ENCODE measurements around the gene NHERF1. TPM values are rescaled to one million over a fixed set of nuclear protein-coding genes. Genes with fewer than 3 reads are reported as not detected.

Gene NHERF1
- total and polyA plus RNA-seq, 2 of the 4 experiments (the other 2 are of a cell fraction), result 3.8 to 11.8 TPM

- DNase-seq (no peak), ATAC-seq (ENCODE audit: low read depth) (no peak)
- intact Hi-C loops (cut with micrococcal nuclease) (no loop called here), dilution Hi-C loops (cut with HindIII; ENCODE audit: low sequenced_read_pairs, unreplicated experiment) (no loop called here), in situ Hi-C loops (cut with MboI; ENCODE audit: low sequenced_read_pairs) (no loop called here)
- Histone ChIP-seq H2BK20ac (ENCODE audit: low read depth, low read length) (no peak overlapping the region), H2BK15ac (ENCODE audit: low read depth, low read length) (no peak overlapping the region), H2BK5ac (ENCODE audit: low read depth, low read length, poor library complexity, severe bottlenecking) (no peak overlapping the region), H3K9ac (ENCODE audit: low read depth, low read length) (no peak overlapping the region), H3K18ac (ENCODE audit: low read depth, low read length) (no peak overlapping the region), H3K4me2 (ENCODE audit: low read depth, low read length) (no peak overlapping the region), H3K56ac (ENCODE audit: extremely low read depth, insufficient read depth, low read length) (no peak overlapping the region), H2AFZ (replicated peaks; ENCODE audit: low read length, poor library complexity) (no peak overlapping the region), H3K4me3 (ENCODE audit: insufficient read depth, low read depth, low read length) (no peak overlapping the region), H3K14ac (replicated peaks; ENCODE audit: low read depth, low read length) (no peak overlapping the region), H4K20me1 (ENCODE audit: insufficient read depth, low read length) (peaks cover 4% of the 10 kb centered on the region; the same call in 1 of the 2 replicates), H2AK5ac (ENCODE audit: low read depth, low read length) (no peak overlapping the region), H3K4me1 (ENCODE audit: control insufficient read depth, insufficient read depth, low read length) (peaks cover 8% of the 10 kb centered on the region; the same call in 1 of the 2 replicates), H4K8ac (ENCODE audit: low read depth in 2 of 2, low read length in 2 of 2) (no peak overlapping the region), H2BK120ac (ENCODE audit: low read depth, low read length) (no peak overlapping the region), H2AK9ac (replicated peaks; ENCODE audit: low read depth, low read length, poor library complexity) (no peak overlapping the region), H4K91ac (ENCODE audit: insufficient read depth, low read depth, low read length) (no peak overlapping the region), H3K27ac (ENCODE audit: insufficient read depth, low read length) (no peak overlapping the region), H3K79me1 (ENCODE audit: low read depth in 1 of 2, low read length in 2 of 2) (peaks cover 6 to 22% of the 10 kb centered on the region in 2 experiments), H3K4ac (ENCODE audit: low read depth, low read length) (no peak overlapping the region), H3K36me3 (ENCODE audit: control insufficient read depth, insufficient read depth, low read length) (no peaks in the 10 kb centered on the region), H4K5ac (ENCODE audit: low read depth, low read length) (no peak overlapping the region), H3K27me3 (ENCODE audit: control insufficient read depth, insufficient read depth, low read length) (no peaks in the 10 kb centered on the region), H3K23ac (ENCODE audit: low read depth, low read length) (no peak overlapping the region), H3K9me1 (ENCODE audit: insufficient read depth, low read length) (peaks cover 3% of the 10 kb centered on the region), H3K9me3 (ENCODE audit: control insufficient read depth, insufficient read depth, low read length) (no peaks in the 10 kb centered on the region)
- POLR2A ChIA-PET (ENCODE audit: unreplicated experiment), result no interaction called here
- WGBS, 2 experiments (ENCODE audit: extremely low coverage in 2 of 2, insufficient read length in 1 of 2), result no CpG with 5 or more reads among the region's 9 CpGs
- CTCF ChIA-PET, result interaction anchor here (0.6 kb wide), 1 partner anchor 569 kb away, joined by 3 read pairs; no protein-coding TSS in a partner anchor
- BruUV-seq (replicated peaks), result no TSS peak
- TF ChIP-seq RFX5 (IDR thresholded peaks at IDR 0.05; ENCODE audit: low read depth, low read length), result no peak
- TF ChIP-seq MXI1 (IDR thresholded peaks at IDR 0.05; ENCODE audit: borderline replicate concordance, low read depth, low read length), result no peak
- no peak for TF ChIP-seq MAFK (IDR thresholded peaks at IDR 0.05; ENCODE audit: low read depth, low read length)
- TF ChIP-seq CHD1 (IDR thresholded peaks at IDR 0.05; ENCODE audit: low read depth, low read length), result no peak
- no peak for TF ChIP-seq MAZ (IDR thresholded peaks at IDR 0.05; ENCODE audit: borderline replicate concordance, low read depth, low read length)
- 0 out of 2 replicates have a peak, but pooled peaks have one; percentile 19 for TF ChIP-seq CEBPB (IDR thresholded peaks at IDR 0.05; ENCODE audit: low read depth, low read length)
These were observed 4.0 kb downstream of the NHERF1 start for GRCh38 chr17:74752415-74752814.
